Right cardiac atrium (tissue), 5 donors: Measurements from ENCODE around the gene PXDN. TPM values are rescaled to one million over a fixed set of nuclear protein-coding genes. Genes with fewer than 3 reads are reported as not detected.

ENCODE experiments used
- ATAC-seq, 2 donors: fragments of 200-7000 bp; cut with Tn5 transposase; one replicate each; pipeline versions ENCODE4 v1.8.0 to v1.9.1; 2020; ENCODE audit warnings: moderate library complexity in 2 of 2, mild to moderate bottlenecking in 1 of 2
- DNase-seq, 3 donors: peaks; one replicate each; pipeline ENCODE4 v3.0.0-alpha.2; 2020
- H3K27ac ChIP-seq: one replicate; pipeline ENCODE4 v1.5.1; 2013; ENCODE audit warnings: mild to moderate bottlenecking, low read length, control low read depth, moderate library complexity
- H3K27me3 ChIP-seq: one replicate; pipeline ENCODE4 v1.6.1; 2013; ENCODE audit not compliant: control insufficient read depth, insufficient read depth
- H3K4me1 ChIP-seq: one replicate; pipeline ENCODE4 v1.6.1; 2013; ENCODE audit warnings: low read length; ENCODE audit not compliant: control insufficient read depth, insufficient read depth
- H3K4me3 ChIP-seq: one replicate; pipeline ENCODE4 v1.5.1; 2013; ENCODE audit warnings: low read length, control low read depth
- H3K9me3 ChIP-seq: one replicate; pipeline ENCODE4 v1.6.1; 2013; ENCODE audit warnings: low read length; ENCODE audit not compliant: control insufficient read depth
- WGBS: extraction: QIAGEN DNeasy Blood & Tissue Kit; methylation state at CpG from one replicate; pipeline ENCODE4 v1.1.7; 2013; 5-methylcytosine and 5-hydroxymethylcytosine counted together
- intact Hi-C, 4 donors: fragments of 100-400 bp; cut with DNase I; formaldehyde crosslinking; loops; one replicate each; pipeline versions ENCODE4 v1.11.0 to v1.14.0; 2022 to 2023
- polyA plus RNA-seq: library from polyadenylated mRNA; stranded (reverse); fragments of 200-250 nt; gene quantifications from one replicate; pipeline ENCODE4 v1.2.3, GENCODE V29; 2013
- total RNA-seq, 4 donors: library from RNA; stranded (reverse); fragmentation: NEBNext Ultra II Directional; extraction: Animal tissue kit (Norgen Biotek cat#: 25700); gene quantifications; one replicate each; pipeline ENCODE4 v1.2.1, GENCODE V29; 2021
- donor health status: healthy with polysubstance abuse.
- donor health status: DM: no; HTN: yes; CAD: no.
- donor health status: DM: no; HTN: no; CAD: no.
- donor health status: DM: no; HTN: yes; CAD: no; lungs with severe emphysema.
- donor health status: DM: yes; HTN: yes; CAD: no.

Gene PXDN
- total and polyA plus RNA-seq, 5 donors: 7.6 to 40.7 (median 18.7) TPM

- Histone ChIP-seq H3K27ac (no peak overlapping the region), H3K9me3 (no peaks in the 10 kb centered on the region), H3K4me1 (no peaks in the 10 kb centered on the region), H3K27me3 (no peaks in the 10 kb centered on the region), H3K4me3 (no peak overlapping the region)
- 74% methylated on average over 11 of the region's 11 CpGs for WGBS
- intact Hi-C loops: no loop called here
- ATAC-seq (no peak), DNase-seq (no peak)
These were observed 136.2 kb downstream of the PXDN start for GRCh38 chr2:1607971-1608688.

- Histone ChIP-seq H3K27ac (no peak overlapping the region), H3K4me1 (no peaks in the 10 kb centered on the region), H3K9me3 (no peaks in the 10 kb centered on the region), H3K27me3 (no peaks in the 10 kb centered on the region), H3K4me3 (no peak overlapping the region)
- intact Hi-C loops: no loop called here
- DNase-seq (no peak), ATAC-seq (no peak)
- WGBS: 90% methylated on average over 7 of the region's 7 CpGs
These were observed 136.9 kb downstream of the PXDN start for GRCh38 chr2:1607236-1607920.

GRCh38 chr2:1606421-1607235 lies 137.7 kb downstream of the PXDN start:
- ATAC-seq: no peak
- no peak overlapping the region for H3K27ac ChIP-seq
- no peaks in the 10 kb centered on the region for H3K9me3 ChIP-seq
- H3K4me3 ChIP-seq: no peak overlapping the region
- no peaks in the 10 kb centered on the region for H3K27me3 ChIP-seq
- DNase-seq: no peak
- WGBS: 68% methylated on average over 15 of the region's 15 CpGs
- H3K4me1 ChIP-seq: no peaks in the 10 kb centered on the region
- intact Hi-C loops: no loop called here

DNA sequence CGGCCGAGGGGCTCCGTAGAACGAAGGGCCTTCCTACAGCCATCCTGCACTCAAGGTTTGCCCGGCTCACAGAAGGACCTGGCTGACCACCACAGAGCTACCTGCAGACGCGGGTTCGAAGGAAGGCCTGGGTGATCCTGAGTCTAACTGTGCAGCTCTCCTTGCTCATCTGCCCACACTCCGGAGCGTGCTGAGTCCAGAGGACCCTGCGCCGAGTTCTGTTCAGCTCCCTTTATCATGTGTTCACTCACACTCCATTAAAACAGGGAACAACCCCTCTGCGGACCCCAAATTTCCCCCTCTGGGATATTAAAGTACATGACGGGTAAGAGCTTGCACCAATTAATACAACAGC lies 138.3 kb downstream of the PXDN start:
- no peak for ATAC-seq
- intact Hi-C loops: no loop called here

DNA sequence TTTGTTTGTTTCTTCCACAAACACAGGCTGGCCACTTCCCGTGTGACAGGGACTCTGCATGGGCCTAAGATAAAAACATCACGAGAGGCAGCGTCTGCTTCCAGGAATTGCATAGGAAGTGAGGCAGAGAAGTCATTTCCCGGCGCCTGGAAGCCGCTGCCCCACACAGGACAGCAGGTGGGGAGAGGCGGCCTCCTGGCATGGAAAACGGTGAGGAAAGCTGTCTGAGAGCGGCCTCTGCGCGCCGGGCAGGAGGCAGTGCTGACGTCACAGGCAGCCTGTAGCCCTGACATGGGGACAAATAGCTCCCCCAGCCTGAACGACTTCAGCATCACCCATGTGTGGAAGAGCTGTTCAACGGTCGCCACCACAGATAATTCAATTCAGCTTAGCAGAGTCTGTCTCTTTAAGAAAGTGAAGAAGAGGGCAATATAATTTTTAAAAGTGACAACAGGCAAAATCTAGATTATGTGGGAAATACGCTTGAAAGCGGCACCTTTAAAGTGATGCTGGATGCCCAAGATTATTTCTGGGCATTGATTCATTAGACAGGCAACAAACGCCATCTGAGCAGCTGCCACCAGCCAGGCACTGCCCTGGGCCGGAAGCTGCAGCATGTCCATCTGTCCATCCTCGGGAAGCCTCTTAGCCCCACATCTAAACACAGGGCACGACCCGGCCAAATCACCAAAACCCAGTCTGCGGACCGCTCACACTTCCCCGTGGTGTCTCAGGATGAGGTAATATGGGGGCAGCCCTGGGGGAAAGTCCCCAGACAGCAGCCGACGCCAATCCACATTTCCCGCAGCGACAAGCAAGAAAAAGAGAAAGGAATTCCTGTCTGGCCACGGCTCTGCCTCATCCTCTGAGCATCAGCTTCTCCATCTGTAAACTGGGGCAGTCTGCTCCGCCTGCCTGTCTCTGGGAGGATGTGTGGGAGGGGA lies 138.9 kb downstream of the PXDN start:
- WGBS: 20% methylated on average over 32 of the region's 32 CpGs
- ATAC-seq (peak; percentile 66 to 82), DNase-seq (peak; percentile 81 to 90 (median 86))
- Histone ChIP-seq H3K4me3 (no peak overlapping the region), H3K9me3 (no peaks in the 10 kb centered on the region), H3K27me3 (no peaks in the 10 kb centered on the region), H3K27ac (no peak overlapping the region), H3K4me1 (no peaks in the 10 kb centered on the region)
- intact Hi-C loops: no loop called here

More for the DNA sequence above, 138.3 kb downstream of the PXDN start:
- no peaks in the 10 kb centered on the region for H3K4me1 ChIP-seq
- no peak overlapping the region for H3K4me3 ChIP-seq
- no peak for DNase-seq
- H3K9me3 ChIP-seq: no peaks in the 10 kb centered on the region
- H3K27me3 ChIP-seq: no peaks in the 10 kb centered on the region
- WGBS: 59% methylated on average over 14 of the region's 14 CpGs
- no peak overlapping the region for H3K27ac ChIP-seq

DNA sequence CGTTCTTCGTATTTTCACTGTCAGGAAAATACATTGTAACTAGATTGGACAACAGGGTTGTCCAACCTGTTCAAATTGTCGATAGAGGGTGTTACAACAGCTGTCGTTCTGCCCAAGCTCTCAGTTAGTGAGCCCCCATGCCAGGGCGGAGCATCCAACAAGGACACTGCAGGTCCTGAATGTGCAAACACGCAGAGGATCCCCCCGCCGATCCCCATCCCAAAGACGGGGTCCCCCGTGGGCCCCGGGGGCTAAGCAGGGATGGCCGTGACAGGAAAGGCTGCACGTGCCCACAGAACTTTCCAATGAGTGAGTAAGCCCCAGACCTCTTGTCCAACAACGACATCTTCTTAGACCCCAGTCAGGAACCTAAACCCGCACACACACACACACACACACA lies 140.8 kb downstream of the PXDN start:
- DNase-seq: no peak
- Histone ChIP-seq H3K9me3 (no peaks in the 10 kb centered on the region), H3K27me3 (no peaks in the 10 kb centered on the region), H3K4me1 (no peaks in the 10 kb centered on the region), H3K4me3 (no peak overlapping the region), H3K27ac (no peak overlapping the region)
- ATAC-seq: no peak
- WGBS: 97% methylated on average over 15 of the region's 15 CpGs
- intact Hi-C loops: loop anchor here in 1 of 4 donors (5.0 kb wide), 1 partner anchor 144 kb away; no protein-coding TSS in a partner anchor

- no peaks in the 10 kb centered on the region for H3K27me3 ChIP-seq
- ATAC-seq: no peak
- WGBS: 97% methylated on average over 15 of the region's 15 CpGs
- H3K4me1 ChIP-seq: no peaks in the 10 kb centered on the region
- H3K9me3 ChIP-seq: no peaks in the 10 kb centered on the region
- intact Hi-C loops: loop anchor here in 1 of 4 donors (5.0 kb wide), 1 partner anchor 144 kb away; no protein-coding TSS in a partner anchor
- no peak for DNase-seq
- no peak overlapping the region for H3K4me3 ChIP-seq
- no peak overlapping the region for H3K27ac ChIP-seq
These were observed 141.3 kb downstream of the PXDN start for GRCh38 chr2:1603059-1603458.

DNA sequence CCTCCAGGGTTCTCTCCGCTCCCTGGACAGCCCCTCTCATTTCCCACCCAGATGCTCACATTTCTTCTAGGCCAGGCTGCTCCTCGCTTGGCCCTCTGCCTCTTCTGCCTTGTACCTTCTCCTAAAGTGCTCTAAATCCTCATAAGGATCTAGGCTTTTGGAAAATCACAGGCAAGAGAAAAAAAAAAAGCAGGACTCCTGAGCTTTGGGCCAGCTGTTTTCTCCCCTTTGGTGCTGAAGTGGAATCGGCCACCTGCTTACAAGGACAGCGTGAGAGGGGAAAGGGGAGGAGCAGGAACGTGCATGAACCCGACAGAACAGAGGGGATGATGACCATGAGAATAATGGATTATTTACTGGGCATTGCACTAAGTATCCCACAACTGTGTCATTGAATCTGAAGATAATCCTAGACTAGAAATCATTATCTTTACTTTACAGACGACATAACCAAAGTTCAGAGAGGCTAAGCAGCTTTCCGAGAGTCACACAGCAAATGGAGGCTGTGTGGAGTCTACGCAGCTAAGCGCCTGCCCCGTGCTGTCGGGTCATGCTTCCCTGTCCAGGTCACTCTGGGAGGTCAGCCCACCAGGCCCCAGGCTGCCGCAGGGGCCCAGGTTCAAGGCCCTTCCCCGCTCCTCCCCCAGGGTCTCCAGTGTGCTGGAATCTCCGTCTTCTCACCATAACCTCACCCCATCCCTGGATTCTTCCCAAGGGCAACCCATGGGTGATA lies 141.9 kb downstream of the PXDN start:
- H3K4me1 ChIP-seq: no peaks in the 10 kb centered on the region
- no peaks in the 10 kb centered on the region for H3K27me3 ChIP-seq
- DNase-seq (no peak), ATAC-seq (no peak)
- H3K27ac ChIP-seq: no peak overlapping the region
- H3K9me3 ChIP-seq: no peaks in the 10 kb centered on the region
- WGBS: 80% methylated on average over 15 of the region's 15 CpGs
- intact Hi-C loops: loop anchor here in 1 of 4 donors (5.0 kb wide), 1 partner anchor 145 kb away; no protein-coding TSS in a partner anchor
- H3K4me3 ChIP-seq: no peak overlapping the region

- H3K4me1 ChIP-seq: no peaks in the 10 kb centered on the region
- ATAC-seq: peak; percentile 54 to 72
- 53% methylated on average over 27 of the region's 27 CpGs for WGBS
- no peaks in the 10 kb centered on the region for H3K27me3 ChIP-seq
- H3K27ac ChIP-seq: peak overlapping the region; percentile 22
- H3K4me3 ChIP-seq: no peak overlapping the region
- intact Hi-C loops: loop anchor here in 1 of 4 donors (5.0 kb wide), 1 partner anchor 146 kb away; no protein-coding TSS in a partner anchor
- DNase-seq: peak; percentile 49 to 81 (median 78)
- H3K9me3 ChIP-seq: no peaks in the 10 kb centered on the region
These were observed 142.6 kb downstream of the PXDN start for GRCh38 chr2:1601471-1602277.
